HG03039 (cell line): Measurements from ENCODE around the gene RGPD8.
A peak's percentile ranks its signal among the peaks of the same experiment; 100 is the strongest.
"Not testable (repeated sequence)": the region's sequence is repeated elsewhere in the genome, so short reads cannot be mapped to it uniquely, and the experiment has no call there.

Experiments used
- ATAC-seq: cut with Tn5 transposase; IDR thresholded peaks from one replicate; pipeline ENCODE4 v1.9.1; 2021; ENCODE audit warnings: mild to moderate bottlenecking, moderate library complexity; ENCODE audit not compliant: unreplicated experiment

Gene RGPD8

GRCh38 chr2:112435716-112436431 is 2.4 kb upstream of the RGPD8 start:
- ATAC-seq = not testable (repeated sequence)

GRCh38 chr2:112434890-112435715 is 1.7 kb upstream of the RGPD8 start:
- ATAC-seq = not testable (repeated sequence)

GRCh38 chr2:112433932-112434730 is 686 bp upstream of the RGPD8 start:
- no peak for ATAC-seq

GRCh38 chr2:112432735-112433479 is 538 bp downstream of the RGPD8 start:
- ATAC-seq = peak; percentile 30

- not testable (repeated sequence) for ATAC-seq
Measured at GRCh38 chr2:112432390-112432734, 1.1 kb downstream of the RGPD8 start.

GRCh38 chr2:112431587-112432295 is 1.7 kb downstream of the RGPD8 start:
- not testable (repeated sequence) for ATAC-seq

GRCh38 chr2:112424553-112424952 is 8.9 kb downstream of the RGPD8 start:
- ATAC-seq = not testable (repeated sequence)

GRCh38 chr2:112416860-112417259 is 16.6 kb downstream of the RGPD8 start:
- not testable (repeated sequence) for ATAC-seq

- not testable (repeated sequence) for ATAC-seq
Measured at GRCh38 chr2:112360055-112360454, 73.4 kb downstream of the RGPD8 start.

GRCh38 chr2:112354335-112354734 is 79.1 kb downstream of the RGPD8 start:
- not testable (repeated sequence) for ATAC-seq

GRCh38 chr2:112352809-112353603 is 80.4 kb downstream of the RGPD8 start:
- not testable (repeated sequence) for ATAC-seq

- not testable (repeated sequence) for ATAC-seq
Measured at GRCh38 chr2:112352292-112352691, 81.2 kb downstream of the RGPD8 start.

- ATAC-seq = no peak
Measured at GRCh38 chr2:112345030-112346027, 88.1 kb downstream of the RGPD8 start.

GRCh38 chr2:112343827-112344585 is 89.4 kb downstream of the RGPD8 start:
- ATAC-seq = no peak

- ATAC-seq = no peak
Measured at GRCh38 chr2:112342067-112342550, 91.3 kb downstream of the RGPD8 start.

- no peak for ATAC-seq
Measured at GRCh38 chr2:112340475-112341267, 92.8 kb downstream of the RGPD8 start.
